NCI-H146 treated with DMSO at 0.1 percent for 48 hours (cell line): ENCODE data around the gene ZNF490.

Source experiments
- DNase-seq: peaks from one replicate; lab custom pipeline; 2025; ENCODE audit not compliant: unreplicated experiment; lab: John Stamatoyannopoulos, UW

ZNF490 gene

DNA sequence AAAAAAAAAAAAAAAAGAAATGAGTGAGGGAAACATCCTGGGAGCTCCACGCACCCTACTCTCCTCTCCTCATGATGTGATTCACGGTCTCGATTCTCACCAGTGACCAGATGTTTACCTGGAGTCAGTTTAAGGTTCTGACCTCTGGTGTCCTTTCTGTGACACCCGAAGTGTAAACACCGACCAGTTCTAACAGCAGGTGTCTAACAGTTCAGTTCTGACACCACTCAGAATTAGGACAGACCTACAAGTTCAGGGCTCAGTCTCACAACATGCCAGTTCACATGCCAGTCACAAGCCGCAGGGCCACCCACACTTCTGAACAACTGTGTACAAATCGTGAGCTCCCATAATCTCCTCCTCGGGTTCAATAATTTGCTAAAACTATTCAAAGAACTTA lies 65.3 kb downstream of the ZNF490 start:
- no peak for DNase-seq

DNA sequence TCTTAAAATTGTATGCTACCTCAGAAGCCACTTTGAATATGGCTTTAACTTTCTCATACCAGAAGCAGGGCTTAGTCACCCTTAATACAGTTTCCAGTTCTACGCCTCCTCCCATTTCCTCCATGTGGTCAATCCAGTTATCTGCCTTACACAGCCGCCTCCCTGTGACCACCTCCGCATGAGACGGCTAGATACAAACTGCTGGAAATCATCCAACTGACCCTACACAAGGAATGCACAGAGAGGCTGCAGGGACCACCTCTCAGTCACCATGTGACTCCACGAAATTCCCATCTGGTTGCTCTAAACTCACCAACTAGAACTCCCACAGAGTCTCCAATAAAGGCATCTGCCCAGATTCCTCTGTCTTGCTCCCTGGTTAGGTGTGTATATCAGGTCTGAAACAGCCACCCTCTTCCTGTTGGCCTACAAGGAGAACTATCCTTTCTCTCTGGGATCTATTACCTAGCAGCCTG lies 66.2 kb downstream of the ZNF490 start:
- DNase-seq, result no peak

GRCh38 chr19:12543855-12544254 lies 66.8 kb downstream of the ZNF490 start:
- DNase-seq, result no peak
